ENCODE results near the gene VPS4A.
"Not testable (repeated sequence)": the region's sequence is repeated elsewhere in the genome, so short reads cannot be mapped to it uniquely, and the experiment has no call there.

VPS4A gene

GRCh38 chr16:69283851-69284250 is 27.3 kb upstream of the VPS4A start:
- no peaks in the 10 kb centered on the region for H3K4me1 ChIP-seq (ENCODE audit: control insufficient read depth, insufficient read depth, low read length)
- WGBS, 2 experiments: 95 to 97% methylated on average over 4 of the region's 4 CpGs
- no peaks in the 10 kb centered on the region for H3K9me3 ChIP-seq (ENCODE audit: control insufficient read depth, low read length)
- H3K4me3 ChIP-seq (ENCODE audit: insufficient read depth, low read depth, low read length): no peak overlapping the region
- H3K27me3 ChIP-seq (ENCODE audit: control insufficient read depth, insufficient read depth, low read length, poor library complexity, severe bottlenecking): no peaks in the 10 kb centered on the region
- H3K27ac ChIP-seq (ENCODE audit: insufficient read depth, low read depth, low read length, poor library complexity, severe bottlenecking): no peak overlapping the region
- H3K36me3 ChIP-seq (ENCODE audit: control insufficient read depth, insufficient read depth, low read length): no peaks in the 10 kb centered on the region

DNA sequence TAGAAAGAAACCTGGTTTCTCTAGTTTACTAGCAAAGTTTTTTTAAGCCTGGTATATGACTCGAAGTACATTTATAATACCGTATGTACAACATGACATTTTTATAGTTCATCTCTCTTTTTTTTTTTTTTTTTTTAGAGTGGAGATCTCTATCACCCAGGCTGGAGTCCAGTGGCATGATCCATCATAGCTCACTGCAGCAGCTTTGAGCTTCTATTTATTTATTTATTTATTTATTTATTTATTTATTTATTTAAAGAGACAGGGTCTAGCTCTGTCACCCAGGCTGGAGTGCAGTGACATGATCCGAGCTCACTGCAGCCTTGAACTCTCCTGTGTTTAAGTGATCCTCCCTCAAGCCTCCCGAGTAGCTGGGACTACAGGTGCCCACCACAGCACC is 25.9 kb upstream of the VPS4A start:
- no peaks in the 10 kb centered on the region for H3K27me3 ChIP-seq (ENCODE audit: control insufficient read depth, insufficient read depth, low read length, poor library complexity, severe bottlenecking)
- H3K4me3 ChIP-seq (ENCODE audit: insufficient read depth, low read depth, low read length): no peak overlapping the region
- no peak overlapping the region for H3K27ac ChIP-seq (ENCODE audit: insufficient read depth, low read depth, low read length, poor library complexity, severe bottlenecking)
- no peaks in the 10 kb centered on the region for H3K4me1 ChIP-seq (ENCODE audit: control insufficient read depth, insufficient read depth, low read length)
- WGBS, 2 experiments: 95 to 100% methylated on average over 4 of the region's 4 CpGs
- H3K36me3 ChIP-seq (ENCODE audit: control insufficient read depth, insufficient read depth, low read length): no peaks in the 10 kb centered on the region
- no peaks in the 10 kb centered on the region for H3K9me3 ChIP-seq (ENCODE audit: control insufficient read depth, low read length)

DNA sequence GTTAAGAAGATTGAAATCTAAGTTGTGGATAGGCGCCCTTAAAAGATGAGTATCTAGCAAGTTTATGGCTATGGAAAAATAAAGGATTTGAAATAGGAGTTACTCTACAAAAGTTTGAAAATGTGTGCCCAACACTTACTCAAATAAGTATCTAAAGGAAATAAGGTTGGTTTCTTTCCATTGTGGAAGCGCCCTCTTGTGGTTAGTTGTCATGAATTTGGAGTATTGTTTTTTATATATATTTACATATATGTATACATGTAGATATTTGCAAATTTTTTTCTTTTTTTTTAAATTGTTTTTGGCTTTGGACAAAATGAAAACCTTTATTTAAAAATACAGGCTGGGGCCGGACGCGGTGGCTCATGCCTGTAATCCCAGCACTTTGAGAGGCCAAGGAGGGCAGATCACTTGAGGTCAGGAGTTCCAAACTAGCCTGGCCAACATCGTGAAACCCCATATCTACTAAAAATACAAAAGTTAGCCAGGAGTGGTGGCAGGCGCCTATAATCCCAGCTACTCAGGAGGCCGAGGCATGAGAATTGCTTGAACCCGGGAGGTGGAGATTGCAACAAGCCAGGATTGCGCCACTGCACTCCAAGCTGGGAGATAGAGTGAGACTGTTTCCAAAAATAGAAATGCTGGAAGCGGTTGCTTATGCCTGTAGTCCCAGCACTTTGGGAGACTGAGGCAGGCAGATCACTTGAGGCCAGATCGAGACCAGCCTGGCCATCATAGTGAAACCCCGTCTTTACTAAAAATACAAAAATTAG is 24.0 kb upstream of the VPS4A start:
- H3K27ac ChIP-seq (ENCODE audit: insufficient read depth, low read depth, low read length, poor library complexity, severe bottlenecking): no peak overlapping the region
- no peaks in the 10 kb centered on the region for H3K36me3 ChIP-seq (ENCODE audit: control insufficient read depth, insufficient read depth, low read length)
- no peaks in the 10 kb centered on the region for H3K9me3 ChIP-seq (ENCODE audit: control insufficient read depth, low read length)
- no peaks in the 10 kb centered on the region for H3K4me1 ChIP-seq (ENCODE audit: control insufficient read depth, insufficient read depth, low read length)
- 92% methylated on average over 12 of the region's 13 CpGs for WGBS, 2 experiments
- H3K27me3 ChIP-seq (ENCODE audit: control insufficient read depth, insufficient read depth, low read length, poor library complexity, severe bottlenecking): no peaks in the 10 kb centered on the region
- no peak overlapping the region for H3K4me3 ChIP-seq (ENCODE audit: insufficient read depth, low read depth, low read length)

DNA sequence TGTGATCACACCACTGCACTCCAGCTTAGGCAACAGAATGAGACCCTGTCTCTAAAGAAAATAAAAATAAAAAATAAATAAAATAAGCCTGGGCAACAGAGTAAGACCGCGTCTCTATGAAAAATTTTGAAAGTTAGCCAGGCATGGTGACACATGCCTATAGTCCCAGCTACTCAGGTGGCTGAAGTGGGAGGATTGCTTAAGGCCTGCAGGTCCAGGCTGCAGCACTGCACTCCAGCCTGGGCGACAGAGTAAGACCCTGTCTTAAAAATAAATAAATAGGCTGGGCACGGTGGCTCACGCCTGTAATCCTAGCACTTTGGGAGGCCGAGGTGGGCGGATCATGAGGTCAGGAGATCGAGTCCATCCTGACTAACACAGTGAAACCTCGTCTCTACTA is 19.5 kb upstream of the VPS4A start:
- H3K27me3 ChIP-seq (ENCODE audit: control insufficient read depth, insufficient read depth, low read length, poor library complexity, severe bottlenecking); H3K4me1 ChIP-seq (ENCODE audit: control insufficient read depth, insufficient read depth, low read length); H3K27ac ChIP-seq (ENCODE audit: insufficient read depth, low read depth, low read length, poor library complexity, severe bottlenecking); H3K36me3 ChIP-seq (ENCODE audit: control insufficient read depth, insufficient read depth, low read length); H3K4me3 ChIP-seq (ENCODE audit: insufficient read depth, low read depth, low read length); H3K9me3 ChIP-seq (ENCODE audit: control insufficient read depth, low read length): not testable (repeated sequence)
- WGBS, 2 experiments: 92 to 95% methylated on average over 9 of the region's 9 CpGs

GRCh38 chr16:69293401-69293800 is 17.7 kb upstream of the VPS4A start:
- H3K27ac ChIP-seq (ENCODE audit: insufficient read depth, low read depth, low read length, poor library complexity, severe bottlenecking): no peak overlapping the region
- H3K9me3 ChIP-seq (ENCODE audit: control insufficient read depth, low read length): no peaks in the 10 kb centered on the region
- 94 to 96% methylated on average over 3 of the region's 3 CpGs for WGBS, 2 experiments
- no peaks in the 10 kb centered on the region for H3K27me3 ChIP-seq (ENCODE audit: control insufficient read depth, insufficient read depth, low read length, poor library complexity, severe bottlenecking)
- no peaks in the 10 kb centered on the region for H3K4me1 ChIP-seq (ENCODE audit: control insufficient read depth, insufficient read depth, low read length)
- no peak overlapping the region for H3K4me3 ChIP-seq (ENCODE audit: insufficient read depth, low read depth, low read length)
- H3K36me3 ChIP-seq (ENCODE audit: control insufficient read depth, insufficient read depth, low read length): no peaks in the 10 kb centered on the region

- H3K36me3 ChIP-seq (ENCODE audit: control insufficient read depth, insufficient read depth, low read length): no peaks in the 10 kb centered on the region
- no peaks in the 10 kb centered on the region for H3K9me3 ChIP-seq (ENCODE audit: control insufficient read depth, low read length)
- no peaks in the 10 kb centered on the region for H3K27me3 ChIP-seq (ENCODE audit: control insufficient read depth, insufficient read depth, low read length, poor library complexity, severe bottlenecking)
- no peaks in the 10 kb centered on the region for H3K4me1 ChIP-seq (ENCODE audit: control insufficient read depth, insufficient read depth, low read length)
- 84 to 90% methylated on average over 1 of the region's 1 CpG for WGBS, 2 experiments
- H3K27ac ChIP-seq (ENCODE audit: insufficient read depth, low read depth, low read length, poor library complexity, severe bottlenecking): no peak overlapping the region
- no peak overlapping the region for H3K4me3 ChIP-seq (ENCODE audit: insufficient read depth, low read depth, low read length)
Measured at GRCh38 chr16:69294051-69294450, 17.1 kb upstream of the VPS4A start.

GRCh38 chr16:69296771-69297170 is 14.4 kb upstream of the VPS4A start:
- 89 to 92% methylated on average over 7 of the region's 7 CpGs for WGBS, 2 experiments
- not testable (repeated sequence) for H3K9me3 ChIP-seq (ENCODE audit: control insufficient read depth, low read length); H3K27me3 ChIP-seq (ENCODE audit: control insufficient read depth, insufficient read depth, low read length, poor library complexity, severe bottlenecking)

DNA sequence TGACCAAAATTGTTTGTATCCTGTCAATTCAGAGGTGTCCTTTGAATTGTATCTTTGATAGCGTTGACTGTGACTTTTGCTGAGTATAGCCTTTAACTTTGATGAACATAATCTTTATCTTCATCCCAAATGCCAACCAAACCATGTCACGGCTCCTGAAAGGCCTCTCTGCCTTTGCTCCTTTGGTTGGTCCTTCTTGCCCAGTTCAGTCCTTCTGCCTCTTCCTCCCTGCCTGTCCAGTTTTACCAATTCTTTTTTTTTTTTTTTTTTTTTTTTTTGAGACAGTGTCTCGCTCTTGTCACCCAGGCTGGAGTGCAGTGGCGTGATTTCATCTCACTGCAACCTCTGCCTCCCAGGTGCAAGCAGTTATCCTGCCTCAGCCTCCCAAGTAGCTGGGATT is 12.9 kb upstream of the VPS4A start:
- no peak overlapping the region for H3K27ac ChIP-seq (ENCODE audit: insufficient read depth, low read depth, low read length, poor library complexity, severe bottlenecking)
- peaks cover 6% of the 10 kb centered on the region for H3K36me3 ChIP-seq (ENCODE audit: control insufficient read depth, insufficient read depth, low read length)
- no peaks in the 10 kb centered on the region for H3K9me3 ChIP-seq (ENCODE audit: control insufficient read depth, low read length)
- no peak overlapping the region for H3K4me3 ChIP-seq (ENCODE audit: insufficient read depth, low read depth, low read length)
- no peaks in the 10 kb centered on the region for H3K4me1 ChIP-seq (ENCODE audit: control insufficient read depth, insufficient read depth, low read length)
- H3K27me3 ChIP-seq (ENCODE audit: control insufficient read depth, insufficient read depth, low read length, poor library complexity, severe bottlenecking): no peaks in the 10 kb centered on the region
- WGBS, 2 experiments: 94 to 95% methylated on average over 4 of the region's 4 CpGs

More at GRCh38 chr16:69296771-69297170, 14.4 kb upstream of the VPS4A start:
- not testable (repeated sequence) for H3K4me1 ChIP-seq (ENCODE audit: control insufficient read depth, insufficient read depth, low read length); H3K36me3 ChIP-seq (ENCODE audit: control insufficient read depth, insufficient read depth, low read length); H3K4me3 ChIP-seq (ENCODE audit: insufficient read depth, low read depth, low read length); H3K27ac ChIP-seq (ENCODE audit: insufficient read depth, low read depth, low read length, poor library complexity, severe bottlenecking)

DNA sequence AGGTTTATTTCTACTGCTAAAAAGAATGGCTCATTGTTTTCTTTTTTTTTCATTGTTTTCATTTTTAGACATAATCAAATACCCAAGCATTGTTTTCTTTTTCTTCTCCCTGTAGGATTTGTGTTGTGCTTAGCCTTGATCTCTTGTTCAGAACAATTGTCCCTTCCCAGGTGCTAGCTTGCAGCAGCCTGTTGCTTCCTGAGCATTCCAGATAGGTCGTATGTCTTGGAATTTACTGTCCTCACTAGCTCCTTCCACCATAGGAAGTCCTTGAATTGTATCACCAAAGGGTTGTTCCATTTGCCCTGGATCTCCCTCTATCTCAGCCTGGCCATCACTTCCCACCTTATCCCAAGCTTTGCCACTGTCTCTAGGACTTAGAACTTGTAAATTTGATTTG is 10.0 kb upstream of the VPS4A start:
- H3K9me3 ChIP-seq (ENCODE audit: control insufficient read depth, low read length): no peaks in the 10 kb centered on the region
- 78 to 93% methylated on average over 1 of the region's 1 CpG for WGBS, 2 experiments
- no peak overlapping the region for H3K27ac ChIP-seq (ENCODE audit: insufficient read depth, low read depth, low read length, poor library complexity, severe bottlenecking)
- no peaks in the 10 kb centered on the region for H3K27me3 ChIP-seq (ENCODE audit: control insufficient read depth, insufficient read depth, low read length, poor library complexity, severe bottlenecking)
- peaks cover 6% of the 10 kb centered on the region for H3K36me3 ChIP-seq (ENCODE audit: control insufficient read depth, insufficient read depth, low read length)
- no peak overlapping the region for H3K4me3 ChIP-seq (ENCODE audit: insufficient read depth, low read depth, low read length)
- no peaks in the 10 kb centered on the region for H3K4me1 ChIP-seq (ENCODE audit: control insufficient read depth, insufficient read depth, low read length)

GRCh38 chr16:69301861-69302260 is 9.3 kb upstream of the VPS4A start:
- Histone ChIP-seq H3K27ac (ENCODE audit: insufficient read depth, low read depth, low read length, poor library complexity, severe bottlenecking) (no peak overlapping the region), H3K4me1 (ENCODE audit: control insufficient read depth, insufficient read depth, low read length) (no peaks in the 10 kb centered on the region), H3K9me3 (ENCODE audit: control insufficient read depth, low read length) (no peaks in the 10 kb centered on the region), H3K4me3 (ENCODE audit: insufficient read depth, low read depth, low read length) (no peak overlapping the region), H3K27me3 (ENCODE audit: control insufficient read depth, insufficient read depth, low read length, poor library complexity, severe bottlenecking) (no peaks in the 10 kb centered on the region), H3K36me3 (ENCODE audit: control insufficient read depth, insufficient read depth, low read length) (peaks cover 6% of the 10 kb centered on the region)
- 93 to 96% methylated on average over 4 of the region's 4 CpGs for WGBS, 2 experiments

DNA sequence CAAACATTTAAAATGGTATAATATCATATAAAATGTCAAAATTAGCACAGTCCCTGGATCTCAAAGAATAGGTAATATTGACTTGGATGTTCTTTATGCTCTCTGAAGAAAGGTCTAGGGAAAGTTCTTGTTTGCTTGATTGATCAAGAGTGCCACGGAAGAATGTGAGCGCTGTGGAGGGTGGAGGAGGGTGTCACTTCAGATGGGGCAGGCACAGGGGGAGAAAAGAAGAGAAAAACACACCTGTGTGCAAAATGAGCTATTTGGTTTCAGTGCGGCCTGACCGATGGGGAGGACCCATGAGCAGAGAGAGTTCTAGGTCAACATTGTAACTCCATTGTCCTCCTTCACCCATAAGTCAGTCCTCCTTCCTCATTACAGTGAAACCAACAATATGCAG is 8.8 kb upstream of the VPS4A start:
- no peaks in the 10 kb centered on the region for H3K27me3 ChIP-seq (ENCODE audit: control insufficient read depth, insufficient read depth, low read length, poor library complexity, severe bottlenecking)
- H3K36me3 ChIP-seq (ENCODE audit: control insufficient read depth, insufficient read depth, low read length): peaks cover 6% of the 10 kb centered on the region
- no peak overlapping the region for H3K4me3 ChIP-seq (ENCODE audit: insufficient read depth, low read depth, low read length)
- 96 to 97% methylated on average over 4 of the region's 4 CpGs for WGBS, 2 experiments
- no peaks in the 10 kb centered on the region for H3K9me3 ChIP-seq (ENCODE audit: control insufficient read depth, low read length)
- H3K4me1 ChIP-seq (ENCODE audit: control insufficient read depth, insufficient read depth, low read length): no peaks in the 10 kb centered on the region
- H3K27ac ChIP-seq (ENCODE audit: insufficient read depth, low read depth, low read length, poor library complexity, severe bottlenecking): no peak overlapping the region

All from ectodermal cell (in vitro differentiated cells).